Ovary (tissue), 9 donors: ENCODE results near the gene CEP104. TPM values are rescaled to one million over a fixed set of nuclear protein-coding genes. Genes with fewer than 3 reads are reported as not detected.

Source experiments
- DNase-seq, 5 donors: peaks; one replicate each; pipeline ENCODE4 v3.0.0-alpha.2; 2019 to 2020
- H3K27ac ChIP-seq, 2 donors: fragments of 200-600 bp; one replicate each; pipeline versions ENCODE4 v1.5.1 to v1.8.0; 2019 to 2022
- H3K27me3 ChIP-seq: fragments of 200-600 bp; one replicate; pipeline ENCODE4 v1.8.0; 2022
- H3K36me3 ChIP-seq: fragments of 200-600 bp; sonication (generic); one replicate; pipeline ENCODE4 v1.5.1; 2019
- H3K4me1 ChIP-seq: one replicate; pipeline ENCODE4 v1.8.1; 2013; ENCODE audit warnings: mild to moderate bottlenecking, moderate library complexity; ENCODE audit not compliant: insufficient read depth
- H3K4me3 ChIP-seq: fragments of 200-600 bp; sonication (generic); one replicate; pipeline ENCODE4 v1.5.1; 2017
- H3K9me3 ChIP-seq, 2 donors: fragments of 200-600 bp in 1 of 2; sonication (generic) in 1 of 2; one replicate each; pipeline versions ENCODE4 v1.5.1 to v1.8.1; 2013 to 2019; ENCODE audit warnings: mild to moderate bottlenecking in 1 of 2, moderate library complexity in 1 of 2
- CTCF ChIP-seq, 3 donors: fragments of 450-650 bp in 2 of 3; fragments of 200-600 bp in 1 of 3; IDR thresholded peaks; one replicate each; pipeline versions ENCODE4 v1.5.1 to v1.8.0; 2016 to 2022; ENCODE audit warnings: antibody characterized with exemption in 3 of 3, mild to moderate bottlenecking in 1 of 3
- EP300 ChIP-seq: sonication (generic); formaldehyde crosslinking; IDR thresholded peaks from one replicate; pipeline ENCODE4 v1.6.1; 2017; ENCODE audit warnings: antibody characterized with exemption
- POLR2A ChIP-seq: fragments of 450-650 bp; IDR thresholded peaks from one replicate; pipeline ENCODE4 v1.6.1; 2017; ENCODE audit warnings: antibody characterized with exemption, mild to moderate bottlenecking, moderate library complexity
- WGBS, 3 donors: extraction: QIAGEN DNeasy Blood & Tissue Kit in 1 of 3; methylation state at CpG; one replicate each; pipeline versions ENCODE4 v1.1.5 to v1.1.7; 2013 to 2017; 5-methylcytosine and 5-hydroxymethylcytosine counted together
- intact Hi-C, 4 donors: fragments of 100-400 bp; cut with DNase I; formaldehyde crosslinking; loops; one replicate each; pipeline versions ENCODE4 v1.11.0 to v1.15.1; 2022 to 2023
- polyA plus RNA-seq, 2 donors: library from polyadenylated mRNA; stranded (reverse); fragments of 200-250 nt in 1 of 2; fragments of 350-450 nt in 1 of 2; fragmentation: Illumina TruSeq in 1 of 2; extraction: RNeasy Lipid Tissue Mini Kit (QIAGEN cat#74804) in 1 of 2; gene quantifications; one replicate each; pipeline ENCODE4 v1.2.3, GENCODE V29; 2013 to 2014
- total RNA-seq, 7 donors: library from RNA; depleted of rRNA in 2 of 7; stranded (reverse); fragments of >200 nt in 2 of 7; fragmentation: NEBNext Ultra II Directional in 3 of 7; extraction: Animal tissue kit (Norgen Biotek cat#: 25700) in 3 of 7; gene quantifications; one replicate each; pipeline versions ENCODE4 v1.1.0 to v1.2.4, GENCODE V29; 2016 to 2023
- donor health status: DM: no; HTN: no; CAD: no; lungs with moderate emphysema.
- donor health status: DM: no; HTN: no; CAD: no.
- donor health status: Bipolar disorder and iron deficiency.
- donor health status: DM: yes; HTN: yes; CAD: no.
- donor health status: DM: no; HTN: no; CAD: no.
- donor health status: DM: yes; HTN: yes; CAD: no.

CEP104 gene
- total and polyA plus RNA-seq, 9 donors = 7.9 to 40.7 (median 37.6) TPM

- intact Hi-C loops = no loop called here
- Histone ChIP-seq H3K9me3 (no peaks in the 10 kb centered on the region), H3K4me3 (no peak overlapping the region), H3K36me3 (no peaks in the 10 kb centered on the region), H3K27ac (no peak overlapping the region), H3K27me3 (no peaks in the 10 kb centered on the region), H3K4me1 (no peaks in the 10 kb centered on the region)
- WGBS, 3 donors = 87 to 88% (median 87%) methylated on average over 15 of the region's 15 CpGs
- no peak for DNase-seq
- no peak for TF ChIP-seq POLR2A
- no peak for TF ChIP-seq EP300
- TF ChIP-seq CTCF (IDR thresholded peaks at IDR 0.05) = no peak
Observed at GRCh38 chr1:3821908-3822307, 35.1 kb downstream of the CEP104 start.

GRCh38 chr1:3821447-3821846 lies 35.6 kb downstream of the CEP104 start:
- DNase-seq = no peak
- 76 to 88% (median 82%) methylated on average over 13 of the region's 13 CpGs for whole genome bisulfite sequencing, 3 donors
- no peaks in the 10 kb centered on the region for H3K27me3 ChIP-seq

GRCh38 chr1:3821004-3821403 lies 36.0 kb downstream of the CEP104 start:
- TF ChIP-seq POLR2A (no peak), EP300 (no peak)
- intact Hi-C loops = no loop called here
- Histone ChIP-seq H3K9me3 (no peaks in the 10 kb centered on the region), H3K4me1 (no peaks in the 10 kb centered on the region), H3K4me3 (no peak overlapping the region), H3K36me3 (no peaks in the 10 kb centered on the region), H3K27me3 (no peaks in the 10 kb centered on the region), H3K27ac (no peak overlapping the region)
- 80 to 82% (median 81%) methylated on average over 6 of the region's 6 CpGs for WGBS, 3 donors
- no peak for DNase-seq

More at GRCh38 chr1:3821447-3821846, 35.6 kb downstream of the CEP104 start:
- no peak overlapping the region for H3K27ac ChIP-seq
- TF ChIP-seq POLR2A = no peak
- no peak for TF ChIP-seq CTCF (IDR thresholded peaks at IDR 0.05)
- TF ChIP-seq EP300 = no peak
- H3K36me3 ChIP-seq = no peaks in the 10 kb centered on the region
- H3K4me1 ChIP-seq = no peaks in the 10 kb centered on the region
- H3K4me3 ChIP-seq = no peak overlapping the region
- intact Hi-C loops = no loop called here
- no peaks in the 10 kb centered on the region for H3K9me3 ChIP-seq

GRCh38 chr1:3820316-3820715 lies 36.7 kb downstream of the CEP104 start:
- no peaks in the 10 kb centered on the region for H3K9me3 ChIP-seq
- no peak overlapping the region for H3K4me3 ChIP-seq
- no peak overlapping the region for H3K27ac ChIP-seq
- WGBS, 3 donors = 86 to 89% (median 89%) methylated on average over 8 of the region's 8 CpGs
- no peak for DNase-seq
- no peaks in the 10 kb centered on the region for H3K27me3 ChIP-seq
- H3K4me1 ChIP-seq = no peaks in the 10 kb centered on the region
- no peak for TF ChIP-seq CTCF (IDR thresholded peaks at IDR 0.05)
- no peak for TF ChIP-seq POLR2A
- TF ChIP-seq EP300 = no peak
- H3K36me3 ChIP-seq = no peaks in the 10 kb centered on the region
- intact Hi-C loops = no loop called here

GRCh38 chr1:3819771-3820200 lies 37.2 kb downstream of the CEP104 start:
- no peak for DNase-seq

More at GRCh38 chr1:3819771-3820200, 37.2 kb downstream of the CEP104 start:
- Histone ChIP-seq H3K27me3 (no peaks in the 10 kb centered on the region), H3K36me3 (no peaks in the 10 kb centered on the region), H3K9me3 (no peaks in the 10 kb centered on the region), H3K4me1 (no peaks in the 10 kb centered on the region), H3K4me3 (no peak overlapping the region), H3K27ac (no peak overlapping the region)
- WGBS, 3 donors = 65 to 71% (median 66%) methylated on average over 10 of the region's 10 CpGs
- TF ChIP-seq CTCF (IDR thresholded peaks at IDR 0.05) = no peak
- TF ChIP-seq EP300 = no peak
- no peak for TF ChIP-seq POLR2A
- intact Hi-C loops = no loop called here
